GM12878 (cell line): ENCODE measurements around the gene PIAS1. TPM values are rescaled to one million over a fixed set of nuclear protein-coding genes. Genes with fewer than 3 reads are reported as not detected.

Experiments
- ATAC-seq: fragments of 200-7000 bp; cut with Tn5 transposase; 3 replicates; pipeline ENCODE4 v1.9.1; 2020; ENCODE audit warnings: mild to moderate bottlenecking, moderate library complexity
- BruUV-seq: library from RNA; stranded (reverse); fragments of 400-500 nt; replicated peaks from 2 replicates; lab custom pipeline; 2021; lab: Mats Ljungman, UMichigan
- CTCF ChIA-PET: fragments of 300-600 bp; sonication (Branson Sonifier 250); formaldehyde crosslinking; extraction: SDS; loops from one replicate; lab custom pipeline; 2021; ENCODE audit warnings: inconsistent platforms; lab: Yijun Ruan, JAX
- POLR2A ChIA-PET: fragments of 350-600 bp; formaldehyde crosslinking; extraction: SDS; loops from one replicate; lab custom pipeline; 2021; ENCODE audit warnings: inconsistent platforms; lab: Charles Lee
- RAD21 ChIA-PET: fragments of 300-600 bp; sonication (Branson Sonifier 250); formaldehyde crosslinking; loops from one replicate; lab custom pipeline; 2023; ENCODE audit warnings: antibody characterized with exemption; ENCODE audit not compliant: unreplicated experiment; lab: Charles Lee
- SMC1A ChIA-PET: fragments of 300-600 bp; sonication (Branson Sonifier 250); formaldehyde crosslinking; loops from one replicate; lab custom pipeline; 2023; ENCODE audit not compliant: unreplicated experiment, uncharacterized antibody; lab: Charles Lee
- DNase-seq: peaks from one replicate; pipeline ENCODE4 v3.0.0-alpha.2; 2011; ENCODE audit warnings: low read depth, low spot score
- FAIRE-seq: peaks from 3 replicates; lab custom pipeline; 2011; peaks lifted over from hg19 to GRCh38; lab: Jason Lieb, UNC
- H2AFZ ChIP-seq: 2 replicates; pipeline ENCODE4 v1.6.0; 2011; ENCODE audit warnings: low read depth, low read length, control low read depth; ENCODE audit not compliant: control insufficient read depth
- H3K27ac ChIP-seq: 2 replicates; pipeline ENCODE4 v1.5.1; 2011; ENCODE audit warnings: control low read depth; ENCODE audit not compliant: control insufficient read depth, insufficient read depth
- H3K27me3 ChIP-seq, 2 experiments: replicated peaks in 1 of 2; 2 replicates each; pipeline versions ENCODE4 v1.6.0 to v1.6.1; 2011; ENCODE audit warnings: low read length in 1 of 2; ENCODE audit not compliant: control insufficient read depth in 2 of 2, insufficient read depth in 2 of 2
- H3K36me3 ChIP-seq, 2 experiments: 2 replicates each; pipeline ENCODE4 v1.5.1; 2011; ENCODE audit warnings: low read length in 1 of 2; ENCODE audit not compliant: control insufficient read depth in 2 of 2, insufficient read depth in 2 of 2
- H3K4me1 ChIP-seq: 2 replicates; pipeline ENCODE4 v1.6.1; 2011; ENCODE audit warnings: mild to moderate bottlenecking, low read length, moderate library complexity, mixed read lengths; ENCODE audit not compliant: control insufficient read depth, insufficient read depth
- H3K4me2 ChIP-seq: 2 replicates; pipeline ENCODE4 v1.6.0; 2011; ENCODE audit warnings: control low read depth; ENCODE audit not compliant: control insufficient read depth, insufficient read depth
- H3K4me3 ChIP-seq: fragments of 200-600 bp; sonication (generic); 2 replicates; pipeline ENCODE4 v1.5.1; 2016
- H3K79me2 ChIP-seq: 2 replicates; pipeline ENCODE4 v1.6.0; 2011; ENCODE audit warnings: low read length; ENCODE audit not compliant: control insufficient read depth, insufficient read depth
- H3K9ac ChIP-seq: 2 replicates; pipeline ENCODE4 v1.8.0; 2011; ENCODE audit warnings: low read length, control low read depth, mixed read lengths; ENCODE audit not compliant: control insufficient read depth, insufficient read depth
- H3K9me3 ChIP-seq: replicated peaks from 3 replicates; pipeline ENCODE4 v1.5.1; 2011; ENCODE audit warnings: mild to moderate bottlenecking, low read length; ENCODE audit not compliant: control insufficient read depth, insufficient read depth
- H4K20me1 ChIP-seq: 2 replicates; pipeline ENCODE4 v1.6.0; 2011; ENCODE audit not compliant: control insufficient read depth, insufficient read depth
- BHLHE40 ChIP-seq, 2 experiments: fragments of 450-650 bp in 1 of 2; IDR thresholded peaks; 2 replicates each; pipeline ENCODE4 v1.6.1; 2011 to 2017; ENCODE audit warnings: low read depth in 2 of 2, borderline replicate concordance in 1 of 2, improper control_type of control experiment in 1 of 2, low read length in 1 of 2, mild to moderate bottlenecking in 1 of 2
- CEBPB ChIP-seq, 2 experiments: fragments of 150-350 bp in 1 of 2; IDR thresholded peaks; 2 replicates each; pipeline ENCODE4 v1.6.1; 2012 to 2014; ENCODE audit warnings: low read depth in 2 of 2, low read length in 2 of 2, borderline replicate concordance in 1 of 2, inconsistent platforms in 1 of 2
- CHD2 ChIP-seq: IDR thresholded peaks from 2 replicates; pipeline ENCODE4 v1.6.1; 2011; ENCODE audit warnings: low read depth, low read length, improper control_type of control experiment, borderline replicate concordance
- CREB1 ChIP-seq: IDR thresholded peaks from 2 replicates; pipeline ENCODE4 v1.6.1; 2012; ENCODE audit warnings: low read depth, mild to moderate bottlenecking, inconsistent platforms
- EED ChIP-seq: sonication (generic); IDR thresholded peaks from 2 replicates; pipeline ENCODE4 v1.6.1; 2016; ENCODE audit warnings: antibody characterized with exemption, low read depth
- NFXL1 ChIP-seq: fragments of 450-650 bp; IDR thresholded peaks from 2 replicates; pipeline ENCODE4 v1.6.1; 2017; ENCODE audit warnings: antibody characterized with exemption, mild to moderate bottlenecking, borderline replicate concordance
- NR2F1 ChIP-seq: fragments of 450-650 bp; conservative IDR thresholded peaks from 2 replicates; pipeline ENCODE4 v1.6.1; 2017; ENCODE audit warnings: mild to moderate bottlenecking
- NRF1 ChIP-seq: conservative IDR thresholded peaks from 2 replicates; pipeline ENCODE4 v1.6.1; 2011; ENCODE audit warnings: mild to moderate bottlenecking, low read depth, low read length, improper control_type of control experiment
- RFX5 ChIP-seq: IDR thresholded peaks from 2 replicates; pipeline ENCODE4 v1.6.1; 2011; ENCODE audit warnings: low read depth, low read length, improper control_type of control experiment
- SMAD1 ChIP-seq: fragments of 450-650 bp; IDR thresholded peaks from 2 replicates; pipeline ENCODE4 v1.6.1; 2018; ENCODE audit warnings: mild to moderate bottlenecking, low read depth; ENCODE audit not compliant: partially characterized antibody
- SMARCA5 ChIP-seq: fragments of 450-650 bp; IDR thresholded peaks from 2 replicates; pipeline ENCODE4 v1.6.1; 2017; ENCODE audit warnings: mild to moderate bottlenecking
- SRF ChIP-seq, 2 experiments: IDR thresholded peaks; 2 replicates each; pipeline ENCODE4 v1.6.1; 2011; ENCODE audit warnings: low read depth in 2 of 2, low read length in 2 of 2, mild to moderate bottlenecking in 1 of 2, moderate library complexity in 1 of 2
- ZNF622 ChIP-seq: fragments of 450-650 bp; IDR thresholded peaks from 2 replicates; pipeline ENCODE4 v1.6.1; 2017; ENCODE audit warnings: mild to moderate bottlenecking, inconsistent platforms
- WGBS: methylation state at CpG from one replicate; pipeline ENCODE4 v1.1.6; 2016; ENCODE audit warnings: low lambda C conversion rate; ENCODE audit not compliant: insufficient replicate concordance, insufficient coverage; ENCODE audit errors: missing lambda C conversion rate; 5-methylcytosine and 5-hydroxymethylcytosine counted together
- in situ Hi-C: fragments of 300-500 bp; cut with MboI; formaldehyde crosslinking; loops from 9 replicates; pipeline ENCODE4 v1.14.3; 2018; ENCODE audit warnings: mixed read lengths
- intact Hi-C: fragments of 100-400 bp; cut with micrococcal nuclease; formaldehyde crosslinking; loops from one replicate; pipeline ENCODE4 v1.14.2; 2022; ENCODE audit not compliant: unreplicated experiment
- polyA plus RNA-seq, 11 experiments: library from polyadenylated mRNA; depleted of rRNA in 4 of 11; unstranded in 6 of 11; stranded (reverse) in 5 of 11; fragments of >200 nt; fragmentation: Nextera tagmentation in 4 of 11; fragmentation: Illumina TruSeq in 1 of 11; extraction: Ambion mirVana in 4 of 11; extraction: Trizol in 1 of 11; gene quantifications; 1 replicate in 1 of 11; 2 replicates in 10 of 11; pipeline versions ENCODE4 v1.2.1 to v1.2.3, GENCODE V29; 2011 to 2016; ENCODE audit warnings: inconsistent platforms in 2 of 11, missing spikeins in 2 of 11, low read depth in 1 of 11
- total RNA-seq, 4 experiments: library from RNA; depleted of rRNA in 3 of 4; stranded (reverse); fragments of >200 nt in 3 of 4; fragmentation: Illumina TruSeq in 1 of 4; extraction: Trizol in 1 of 4; gene quantifications; 2 replicates each; pipeline versions ENCODE4 v1.2.1 to v1.2.3, GENCODE V29; 2013 to 2021
- TF ChIP-seq, protein P1 (sequence below): IDR thresholded peaks from 2 replicates; pipeline ENCODE4 v1.6.1; 2011; ENCODE audit warnings: borderline replicate concordance, low read depth, mild to moderate bottlenecking, moderate library complexity, low read length; ENCODE audit not compliant: insufficient read depth, poor library complexity, severe bottlenecking

Gene PIAS1
- total and polyA plus RNA-seq, 10 of the 15 experiments (the other 5 are each of a cell fraction or from before 2014, with no cell fraction given) = 20.2 to 96.3 (median 37.0) TPM

- Histone ChIP-seq H3K27ac (no peak overlapping the region), H3K27me3 (no peaks in the 10 kb centered on the region), H3K79me2 (no peaks in the 10 kb centered on the region), H3K9ac (no peak overlapping the region), H3K4me2 (no peak overlapping the region), H2AFZ (no peak overlapping the region), H3K36me3 (no peaks in the 10 kb centered on the region), H4K20me1 (no peaks in the 10 kb centered on the region), H3K4me3 (no peak overlapping the region), H3K4me1 (no peaks in the 10 kb centered on the region), H3K9me3 (no peaks in the 10 kb centered on the region; the same call in 2 of the 3 replicates)
- no TSS peak for BruUV-seq
- WGBS = 37% methylated on average over 5 of the region's 5 CpGs
- intact Hi-C loops = no loop called here
- FAIRE-seq (no peak), DNase-seq (no peak), ATAC-seq (peak; percentile 59)
- ChIA-PET SMC1A (interaction anchor here (1.0 to 1.7 kb wide), 3 partner anchors 11 to 81 kb away, joined by 3 to 4 read pairs (median 4); no protein-coding TSS in a partner anchor), CTCF (interaction anchor here (0.6 to 1.5 kb wide), 2 partner anchors 15 to 114 kb away, joined by 3 read pairs; no protein-coding TSS in a partner anchor), RAD21 (interaction anchor here (1.0 kb wide), 1 partner anchor 30 kb away, joined by 3 read pairs; no protein-coding TSS in a partner anchor), POLR2A (interaction anchor here (1.2 kb wide), 1 partner anchor 12 kb away, joined by 5 read pairs; no protein-coding TSS in a partner anchor)
- in situ Hi-C loops = no loop called here
- no peak for TF ChIP-seq CEBPB (IDR thresholded peaks at IDR 0.05; ENCODE audit: borderline replicate concordance in 1 of 2, low read depth in 2 of 2, low read length in 2 of 2)
- no peak for TF ChIP-seq SMARCA5
- no peak for TF ChIP-seq CREB1
- TF ChIP-seq, protein P1, sequence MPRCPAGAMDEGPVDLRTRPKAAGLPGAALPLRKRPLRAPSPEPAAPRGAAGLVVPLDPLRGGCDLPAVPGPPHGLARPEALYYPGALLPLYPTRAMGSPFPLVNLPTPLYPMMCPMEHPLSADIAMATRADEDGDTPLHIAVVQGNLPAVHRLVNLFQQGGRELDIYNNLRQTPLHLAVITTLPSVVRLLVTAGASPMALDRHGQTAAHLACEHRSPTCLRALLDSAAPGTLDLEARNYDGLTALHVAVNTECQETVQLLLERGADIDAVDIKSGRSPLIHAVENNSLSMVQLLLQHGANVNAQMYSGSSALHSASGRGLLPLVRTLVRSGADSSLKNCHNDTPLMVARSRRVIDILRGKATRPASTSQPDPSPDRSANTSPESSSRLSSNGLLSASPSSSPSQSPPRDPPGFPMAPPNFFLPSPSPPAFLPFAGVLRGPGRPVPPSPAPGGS = no peak
- no peak for TF ChIP-seq RFX5
- TF ChIP-seq NFXL1 = no peak
- TF ChIP-seq ZNF622 = no peak
- TF ChIP-seq NR2F1 = no peak
- TF ChIP-seq SRF (IDR thresholded peaks at IDR 0.05; ENCODE audit: low read depth in 2 of 2, low read length in 2 of 2) = no peak
- no peak for TF ChIP-seq EED
- no peak for TF ChIP-seq SMAD1
- TF ChIP-seq BHLHE40 (IDR thresholded peaks at IDR 0.05; ENCODE audit: borderline replicate concordance in 1 of 2, low read depth in 2 of 2, low read length in 1 of 2) = no peak
- TF ChIP-seq CHD2 = no peak
- no peak for TF ChIP-seq NRF1
These were observed 35.2 kb upstream of the PIAS1 start for GRCh38 chr15:68018797-68019444.
